ENCODE data around the gene NDRG4.

GRCh38 chr16:58497935-58498334 is 2.0 kb upstream of the NDRG4 start:
- no peak for TF ChIP-seq CTCF (IDR thresholded peaks at IDR 0.05; ENCODE audit: extremely low read depth in 1 of 2, insufficient read depth in 1 of 2, low read depth in 1 of 2, low read length in 2 of 2)
- TF ChIP-seq POLR2A (IDR thresholded peaks at IDR 0.05; ENCODE audit: low read depth, low read length), result no peak
- TF ChIP-seq POLR2AphosphoS5 (IDR thresholded peaks at IDR 0.05; ENCODE audit: insufficient read depth, low read depth, low read length), result no peak
- no peak for TF ChIP-seq MYC (IDR thresholded peaks at IDR 0.05; ENCODE audit: low read depth, low read length)
- TF ChIP-seq MAX (IDR thresholded peaks at IDR 0.05; ENCODE audit: insufficient read depth, insufficient read length), result no peak
- no peak for TF ChIP-seq EZH2 (IDR thresholded peaks at IDR 0.05; ENCODE audit: borderline replicate concordance, low read depth, low read length, severe bottlenecking)
- TF ChIP-seq JUN (IDR thresholded peaks at IDR 0.05; ENCODE audit: borderline replicate concordance, insufficient read depth, insufficient read length, low read depth), result no peak
- no peak for TF ChIP-seq FOS (IDR thresholded peaks at IDR 0.05; ENCODE audit: borderline replicate concordance, insufficient read depth, low read length)

All from endothelial cell of umbilical vein (primary cell).